ENCODE results near the gene STRBP. TPM values are rescaled to one million over a fixed set of nuclear protein-coding genes. Genes with fewer than 3 reads are reported as not detected.

Gene STRBP
- total and polyA plus RNA-seq, 9 of the 15 experiments (the other 6 are each of a cell fraction or from before 2014, with no cell fraction given), result 27.7 to 84.0 (median 70.2) TPM

DNA sequence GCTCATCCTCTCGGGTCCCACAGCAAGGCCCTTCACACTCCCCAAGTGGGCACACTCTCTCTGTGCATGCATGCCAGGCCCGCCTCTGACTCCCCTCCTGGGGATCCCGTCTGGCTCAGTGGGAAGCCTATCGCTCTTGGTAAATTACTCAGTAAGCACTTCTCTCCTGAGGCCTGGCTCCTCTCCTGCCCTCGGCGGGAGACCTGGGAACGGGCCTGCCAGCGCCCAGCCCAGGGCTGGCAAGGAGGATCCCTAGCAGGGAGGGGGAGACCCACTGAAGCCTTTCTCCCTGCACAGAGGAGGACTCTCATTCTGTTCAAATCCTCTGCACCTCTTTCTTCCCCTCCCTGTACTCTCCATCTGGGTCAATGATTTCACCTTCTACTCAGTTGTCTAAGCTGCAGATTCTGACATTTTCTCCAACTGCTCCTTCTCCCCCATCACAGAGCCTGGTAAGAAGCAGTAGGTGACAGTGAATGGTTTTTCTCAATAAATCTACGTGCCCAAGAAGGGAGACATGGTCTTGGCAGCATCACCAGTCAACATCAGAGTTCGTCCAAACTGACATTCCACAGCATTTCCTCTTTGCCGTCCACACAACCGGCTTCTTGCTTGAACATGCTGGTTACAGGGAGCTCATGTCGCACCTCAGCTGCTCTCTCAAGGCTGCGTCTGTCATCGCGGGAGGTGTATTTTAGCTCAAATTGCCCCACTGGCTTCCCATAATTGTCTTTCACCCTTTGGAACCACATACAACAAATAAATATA lies 153.1 kb downstream of the STRBP start:
- Histone ChIP-seq H3K36me3 (ENCODE audit: control insufficient read depth, insufficient read depth, low read length) (peaks cover 62% of the 10 kb centered on the region; the same call in 2 of the 3 replicates), H3K9ac (ENCODE audit: insufficient read depth in 1 of 2, low read depth in 2 of 2, low read length in 2 of 2) (no peak overlapping the region), H3K4me3 (no peak overlapping the region), H3K9me1 (ENCODE audit: control insufficient read depth, insufficient read depth, low read length) (no peaks in the 10 kb centered on the region), H4K20me1 (replicated peaks; ENCODE audit: control insufficient read depth, insufficient read depth, low read length) (0 out of 2 replicates have a peak, but pooled peaks cover 2% of the 10 kb centered on the region), H3K4me1 (replicated peaks in 1 of 2; ENCODE audit: control insufficient read depth in 2 of 2, insufficient read depth in 2 of 2, low read length in 2 of 2) (peaks cover 0 to 6% of the 10 kb centered on the region in 2 experiments; a peak in 1 of 5 replicates), H3K9me3 (replicated peaks; ENCODE audit: control insufficient read depth, insufficient read depth, low read depth, low read length) (no peaks in the 10 kb centered on the region), H2AFZ (ENCODE audit: low read depth, low read length) (no peak overlapping the region), H3K27me3 (ENCODE audit: control insufficient read depth in 2 of 2, insufficient read depth in 2 of 2, low read length in 2 of 2) (no peaks in the 10 kb centered on the region), H3K79me2 (ENCODE audit: control insufficient read depth, insufficient read depth, low read length) (no peaks in the 10 kb centered on the region), H3K4me2 (ENCODE audit: insufficient read depth, low read length) (no peak overlapping the region), H3K27ac (ENCODE audit: extremely low read depth, low read depth, low read length) (no peak overlapping the region)
- no TSS peak for BruUV-seq (replicated peaks)
- WGBS (ENCODE audit: insufficient coverage, low coverage, missing lambda C conversion rate), result 92% methylated on average over 12 of the region's 16 CpGs
- intact Hi-C loops (cut with micrococcal nuclease) (no loop called here), in situ Hi-C loops (cut with MboI) (no loop called here)
- CTCF ChIA-PET (ENCODE audit: low intra/inter-chr PET ratio), result no interaction called here
- FAIRE-seq (no peak), ATAC-seq (no peak), DNase-seq (ENCODE audit: extremely low read depth in 1 of 4, low spot score in 3 of 4) (no peak)
- TF ChIP-seq ASH1L (IDR thresholded peaks at IDR 0.05; ENCODE audit: borderline replicate concordance, low read depth, partially characterized antibody), result no peak
- POLR2A ChIA-PET, result interaction anchor here (0.8 to 1.5 kb wide), 3 partner anchors 8 to 235 kb away, joined by 4 to 5 read pairs (median 4); no protein-coding TSS in a partner anchor

DNA sequence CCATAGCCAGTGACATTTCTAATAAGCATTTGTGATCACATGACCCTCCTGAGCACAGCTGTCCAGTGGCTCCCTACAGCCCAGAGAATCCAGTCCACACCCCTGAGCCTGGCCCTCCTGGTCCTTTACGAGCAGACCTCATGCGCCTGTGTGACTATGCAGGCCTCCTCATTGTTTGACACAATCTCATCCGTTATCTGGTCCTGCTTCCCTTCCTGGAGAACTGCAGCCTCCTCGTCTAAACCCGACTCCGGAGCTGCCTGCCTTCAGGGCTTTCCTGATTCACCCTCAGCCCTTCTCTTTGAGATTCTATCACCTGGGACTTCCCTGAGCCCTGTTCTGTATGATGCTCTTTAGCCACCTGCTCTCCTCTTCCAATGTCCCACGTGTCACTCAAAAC lies 155.2 kb downstream of the STRBP start:
- Histone ChIP-seq H2AFZ (ENCODE audit: low read depth, low read length) (no peak overlapping the region), H4K20me1 (replicated peaks; ENCODE audit: control insufficient read depth, insufficient read depth, low read length) (0 out of 2 replicates have a peak, but pooled peaks cover 2% of the 10 kb centered on the region), H3K79me2 (ENCODE audit: control insufficient read depth, insufficient read depth, low read length) (no peaks in the 10 kb centered on the region), H3K9ac (ENCODE audit: insufficient read depth in 1 of 2, low read depth in 2 of 2, low read length in 2 of 2) (no peak overlapping the region), H3K9me3 (replicated peaks; ENCODE audit: control insufficient read depth, insufficient read depth, low read depth, low read length) (no peaks in the 10 kb centered on the region), H3K4me2 (ENCODE audit: insufficient read depth, low read length) (no peak overlapping the region), H3K27ac (ENCODE audit: extremely low read depth, low read depth, low read length) (no peak overlapping the region), H3K9me1 (ENCODE audit: control insufficient read depth, insufficient read depth, low read length) (no peaks in the 10 kb centered on the region), H3K36me3 (ENCODE audit: control insufficient read depth, insufficient read depth, low read length) (peaks cover 71% of the 10 kb centered on the region; the same call in 2 of the 3 replicates), H3K4me3 (no peak overlapping the region), H3K4me1 (replicated peaks in 1 of 2; ENCODE audit: control insufficient read depth in 2 of 2, insufficient read depth in 2 of 2, low read length in 2 of 2) (peaks cover 0 to 6% of the 10 kb centered on the region in 2 experiments; a peak in 1 of 5 replicates), H3K27me3 (ENCODE audit: control insufficient read depth in 2 of 2, insufficient read depth in 2 of 2, low read length in 2 of 2) (no peaks in the 10 kb centered on the region)
- BruUV-seq (replicated peaks), result no TSS peak
- ChIA-PET POLR2A (interaction anchor here (1.0 to 1.5 kb wide), 2 partner anchors 10 kb away, joined by 3 to 9 read pairs; no protein-coding TSS in a partner anchor), CTCF (ENCODE audit: low intra/inter-chr PET ratio) (no interaction called here)
- in situ Hi-C loops (cut with MboI) (no loop called here), intact Hi-C loops (cut with micrococcal nuclease) (no loop called here)
- no peak for FAIRE-seq
- DNase-seq (ENCODE audit: extremely low read depth in 1 of 4, low spot score in 3 of 4), result no peak
- ATAC-seq, result peak; percentile 10; the same call in 1 of the 3 replicates
- 71% methylated on average over 4 of the region's 7 CpGs for WGBS (ENCODE audit: insufficient coverage, low coverage, missing lambda C conversion rate)
- no peak for TF ChIP-seq SNRNP70 (optimal IDR thresholded peaks at IDR 0.05; ENCODE audit: low read depth, low read length)
- TF ChIP-seq, protein P1, sequence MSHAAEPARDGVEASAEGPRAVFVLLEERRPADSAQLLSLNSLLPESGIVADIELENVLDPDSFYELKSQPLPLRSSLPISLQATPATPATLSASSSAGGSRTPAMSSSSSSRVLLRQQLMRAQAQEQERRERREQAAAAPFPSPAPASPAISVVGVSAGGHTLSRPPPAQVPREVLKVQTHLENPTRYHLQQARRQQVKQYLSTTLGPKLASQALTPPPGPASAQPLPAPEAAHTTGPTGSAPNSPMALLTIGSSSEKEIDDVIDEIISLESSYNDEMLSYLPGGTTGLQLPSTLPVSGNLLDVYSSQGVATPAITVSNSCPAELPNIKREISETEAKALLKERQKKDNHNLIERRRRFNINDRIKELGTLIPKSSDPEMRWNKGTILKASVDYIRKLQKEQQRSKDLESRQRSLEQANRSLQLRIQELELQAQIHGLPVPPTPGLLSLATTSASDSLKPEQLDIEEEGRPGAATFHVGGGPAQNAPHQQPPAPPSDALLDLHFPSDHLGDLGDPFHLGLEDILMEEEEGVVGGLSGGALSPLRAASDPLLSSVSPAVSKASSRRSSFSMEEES (CRISPR knock-in tag; IDR thresholded peaks at IDR 0.05), result peak; percentile 70

Data from K562 (cell line).